HepG2 (cell line): ENCODE results near the gene SLC5A10. TPM values are rescaled to one million over a fixed set of nuclear protein-coding genes. Genes with fewer than 3 reads are reported as not detected.
A peak's percentile ranks its signal among the peaks of the same experiment; 100 is the strongest.

Source experiments
- AHR ChIP-seq: IDR thresholded peaks from 2 replicates; pipeline ENCODE4 v1.6.1; 2018; ENCODE audit warnings: missing genetic modification reagents, missing compliant biosample characterization
- EHMT2 ChIP-seq: fragments of 200-600 bp; sonication (generic); IDR thresholded peaks from 2 replicates; pipeline ENCODE4 v1.7.0; 2017; ENCODE audit warnings: antibody characterized with exemption, low read depth, low read length, borderline replicate concordance
- GATAD2A ChIP-seq: IDR thresholded peaks from 2 replicates; pipeline ENCODE4 v1.6.1; 2016
- HNRNPLL ChIP-seq: fragments of 200-400 bp; formaldehyde crosslinking; IDR thresholded peaks from 2 replicates; pipeline ENCODE4 v1.6.1; 2017; ENCODE audit warnings: mild to moderate bottlenecking, low read depth, low read length; ENCODE audit not compliant: poor library complexity, severe bottlenecking
- KDM4B ChIP-seq: sonication (generic); formaldehyde crosslinking; IDR thresholded peaks from 2 replicates; pipeline ENCODE4 v1.4.0; 2020; ENCODE audit warnings: missing genetic modification reagents
- NFYB ChIP-seq: sonication (generic); formaldehyde crosslinking; IDR thresholded peaks from 2 replicates; pipeline ENCODE4 v1.4.0; 2020; ENCODE audit warnings: missing genetic modification reagents
- POLR2A ChIP-seq, 2 experiments: IDR thresholded peaks; 2 replicates each; pipeline ENCODE4 v1.6.1; 2011; ENCODE audit warnings: low read depth in 2 of 2, low read length in 2 of 2, mild to moderate bottlenecking in 1 of 2, moderate library complexity in 1 of 2; ENCODE audit not compliant: insufficient read depth in 1 of 2
- RARG ChIP-seq: sonication (generic); formaldehyde crosslinking; IDR thresholded peaks from 2 replicates; pipeline ENCODE4 v1.4.0; 2020; ENCODE audit warnings: low read depth, mild to moderate bottlenecking, missing genetic modification reagents
- TGIF2 ChIP-seq: IDR thresholded peaks from 2 replicates; pipeline ENCODE4 v1.6.1; 2016; ENCODE audit warnings: control low read depth, missing compliant biosample characterization
- THAP11 ChIP-seq: IDR thresholded peaks from 2 replicates; pipeline ENCODE4 v1.6.1; 2016; ENCODE audit warnings: missing biosample characterization, missing genetic modification reagents
- XRCC5 ChIP-seq: fragments of 200-400 bp; formaldehyde crosslinking; optimal IDR thresholded peaks from 2 replicates; pipeline ENCODE3; 2017; ENCODE audit warnings: mild to moderate bottlenecking, low read length
- ZFP37 ChIP-seq: sonication (generic); formaldehyde crosslinking; IDR thresholded peaks from 2 replicates; pipeline ENCODE4 v1.4.0; 2020; ENCODE audit warnings: missing genetic modification reagents, borderline replicate concordance
- ZFP90 ChIP-seq: sonication (generic); formaldehyde crosslinking; IDR thresholded peaks from 2 replicates; pipeline ENCODE4 v1.8.0; 2022; ENCODE audit warnings: missing genetic modification reagents, mild to moderate bottlenecking, inconsistent platforms, borderline replicate concordance
- polyA plus RNA-seq, 8 experiments: library from polyadenylated mRNA; depleted of rRNA in 3 of 8; stranded (reverse) in 7 of 8; unstranded in 1 of 8; fragments of >200 nt; fragmentation: Illumina TruSeq in 4 of 8; extraction: Trizol in 4 of 8; gene quantifications; 2 replicates each; pipeline versions ENCODE4 v1.2.1 to v1.2.3, GENCODE V29; 2011 to 2016; ENCODE audit warnings: low read depth in 4 of 8, missing spikeins in 1 of 8, mixed read lengths in 1 of 8; ENCODE audit not compliant: insufficient read depth in 1 of 8
- total RNA-seq, 5 experiments: library from RNA; depleted of rRNA; stranded (reverse); fragments of >200 nt; fragmentation: Illumina TruSeq; extraction: Trizol; gene quantifications; 2 replicates each; pipeline ENCODE4 v1.2.3, GENCODE V29; 2016; ENCODE audit warnings: low read depth in 1 of 5
- TF ChIP-seq, protein P1 (sequence below): sonication (generic); formaldehyde crosslinking; IDR thresholded peaks from 2 replicates; pipeline ENCODE4 v1.5.0; 2020; ENCODE audit warnings: mild to moderate bottlenecking, missing genetic modification reagents, moderate library complexity
- TF ChIP-seq, protein P2 (sequence below): sonication (generic); formaldehyde crosslinking; IDR thresholded peaks from 2 replicates; pipeline ENCODE4 v1.4.0; 2020; ENCODE audit warnings: mild to moderate bottlenecking, missing genetic modification reagents
- TF ChIP-seq, protein P3 (sequence below): sonication (generic); formaldehyde crosslinking; IDR thresholded peaks from 2 replicates; pipeline ENCODE4 v1.4.0; 2020; ENCODE audit warnings: missing genetic modification reagents
- TF ChIP-seq, protein P4 (sequence below): sonication (generic); formaldehyde crosslinking; IDR thresholded peaks from 2 replicates; pipeline ENCODE4 v1.8.1; 2022; ENCODE audit warnings: low read depth, mild to moderate bottlenecking, missing genetic modification reagents
- TF ChIP-seq, protein P5 (sequence below): sonication (generic); formaldehyde crosslinking; IDR thresholded peaks from 2 replicates; pipeline ENCODE4 v1.4.0; 2020; ENCODE audit warnings: missing genetic modification reagents
- TF ChIP-seq, protein P6 (sequence below): sonication (generic); formaldehyde crosslinking; IDR thresholded peaks from 2 replicates; pipeline ENCODE4 v1.8.1; 2023; ENCODE audit warnings: missing genetic modification reagents, inconsistent platforms, borderline replicate concordance

The SLC5A10 gene
- total and polyA plus RNA-seq, 2 of the 13 experiments (the other 11 are each of a cell fraction or from before 2014, with no cell fraction given), result 0.05 TPM; not detected in 1

DNA sequence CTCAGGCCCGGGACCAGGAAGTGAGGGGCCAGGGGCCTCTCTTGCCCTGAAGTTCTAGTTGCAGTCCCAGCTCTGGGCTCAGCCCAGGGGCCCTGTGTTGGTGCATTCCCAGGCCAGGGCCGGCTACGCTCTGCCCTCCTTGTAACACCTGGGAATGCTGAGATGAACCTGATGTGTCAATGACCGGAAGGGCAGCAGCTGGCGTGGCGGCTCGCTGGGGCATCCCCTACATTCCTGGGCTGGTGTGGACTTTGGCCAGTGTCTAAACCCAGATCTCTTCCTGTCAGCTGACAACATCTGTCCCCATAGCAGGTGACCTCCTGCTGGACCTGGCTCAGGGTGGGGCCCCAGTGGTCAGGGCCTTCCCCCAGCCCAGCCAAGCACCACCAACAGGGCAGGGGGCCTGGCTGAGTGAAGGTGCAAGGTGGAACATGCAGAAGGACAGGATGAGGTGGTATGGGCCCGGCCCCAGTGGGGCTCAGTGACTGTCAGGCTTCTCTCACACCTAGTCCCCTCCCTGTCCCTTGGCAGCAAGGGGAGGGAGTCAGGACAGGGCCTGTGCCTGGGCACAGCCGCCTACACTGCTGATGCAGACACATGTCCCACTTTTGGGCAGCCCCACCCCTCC, 36.7 kb downstream of the SLC5A10 start (continued):
- TF ChIP-seq, protein P1, sequence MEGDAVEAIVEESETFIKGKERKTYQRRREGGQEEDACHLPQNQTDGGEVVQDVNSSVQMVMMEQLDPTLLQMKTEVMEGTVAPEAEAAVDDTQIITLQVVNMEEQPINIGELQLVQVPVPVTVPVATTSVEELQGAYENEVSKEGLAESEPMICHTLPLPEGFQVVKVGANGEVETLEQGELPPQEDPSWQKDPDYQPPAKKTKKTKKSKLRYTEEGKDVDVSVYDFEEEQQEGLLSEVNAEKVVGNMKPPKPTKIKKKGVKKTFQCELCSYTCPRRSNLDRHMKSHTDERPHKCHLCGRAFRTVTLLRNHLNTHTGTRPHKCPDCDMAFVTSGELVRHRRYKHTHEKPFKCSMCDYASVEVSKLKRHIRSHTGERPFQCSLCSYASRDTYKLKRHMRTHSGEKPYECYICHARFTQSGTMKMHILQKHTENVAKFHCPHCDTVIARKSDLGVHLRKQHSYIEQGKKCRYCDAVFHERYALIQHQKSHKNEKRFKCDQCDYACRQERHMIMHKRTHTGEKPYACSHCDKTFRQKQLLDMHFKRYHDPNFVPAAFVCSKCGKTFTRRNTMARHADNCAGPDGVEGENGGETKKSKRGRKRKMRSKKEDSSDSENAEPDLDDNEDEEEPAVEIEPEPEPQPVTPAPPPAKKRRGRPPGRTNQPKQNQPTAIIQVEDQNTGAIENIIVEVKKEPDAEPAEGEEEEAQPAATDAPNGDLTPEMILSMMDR (CRISPR knock-in tag), result peak; percentile 41
- peak; percentile 28; the same call in 1 of the 2 replicates for TF ChIP-seq NFYB (CRISPR knock-in tag)
- TF ChIP-seq AHR (CRISPR knock-in tag), result peak; percentile 73; the same call in 1 of the 2 replicates
- peak; percentile 52 for TF ChIP-seq HNRNPLL
- peak; percentile 97 for TF ChIP-seq GATAD2A (CRISPR knock-in tag)
- TF ChIP-seq XRCC5, result peak; percentile 66
- TF ChIP-seq, protein P2, sequence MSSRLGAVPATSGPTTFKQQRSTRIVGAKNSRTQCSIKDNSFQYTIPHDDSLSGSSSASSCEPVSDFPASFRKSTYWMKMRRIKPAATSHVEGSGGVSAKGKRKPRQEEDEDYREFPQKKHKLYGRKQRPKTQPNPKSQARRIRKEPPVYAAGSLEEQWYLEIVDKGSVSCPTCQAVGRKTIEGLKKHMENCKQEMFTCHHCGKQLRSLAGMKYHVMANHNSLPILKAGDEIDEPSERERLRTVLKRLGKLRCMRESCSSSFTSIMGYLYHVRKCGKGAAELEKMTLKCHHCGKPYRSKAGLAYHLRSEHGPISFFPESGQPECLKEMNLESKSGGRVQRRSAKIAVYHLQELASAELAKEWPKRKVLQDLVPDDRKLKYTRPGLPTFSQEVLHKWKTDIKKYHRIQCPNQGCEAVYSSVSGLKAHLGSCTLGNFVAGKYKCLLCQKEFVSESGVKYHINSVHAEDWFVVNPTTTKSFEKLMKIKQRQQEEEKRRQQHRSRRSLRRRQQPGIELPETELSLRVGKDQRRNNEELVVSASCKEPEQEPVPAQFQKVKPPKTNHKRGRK (CRISPR knock-in tag), result no peak
- no peak for TF ChIP-seq POLR2A (IDR thresholded peaks at IDR 0.05; ENCODE audit: insufficient read depth in 1 of 2, low read depth in 2 of 2, low read length in 2 of 2)
- peak; percentile 65; the same call in 1 of the 2 replicates for TF ChIP-seq ZFP37 (CRISPR knock-in tag)
- TF ChIP-seq, protein P3, sequence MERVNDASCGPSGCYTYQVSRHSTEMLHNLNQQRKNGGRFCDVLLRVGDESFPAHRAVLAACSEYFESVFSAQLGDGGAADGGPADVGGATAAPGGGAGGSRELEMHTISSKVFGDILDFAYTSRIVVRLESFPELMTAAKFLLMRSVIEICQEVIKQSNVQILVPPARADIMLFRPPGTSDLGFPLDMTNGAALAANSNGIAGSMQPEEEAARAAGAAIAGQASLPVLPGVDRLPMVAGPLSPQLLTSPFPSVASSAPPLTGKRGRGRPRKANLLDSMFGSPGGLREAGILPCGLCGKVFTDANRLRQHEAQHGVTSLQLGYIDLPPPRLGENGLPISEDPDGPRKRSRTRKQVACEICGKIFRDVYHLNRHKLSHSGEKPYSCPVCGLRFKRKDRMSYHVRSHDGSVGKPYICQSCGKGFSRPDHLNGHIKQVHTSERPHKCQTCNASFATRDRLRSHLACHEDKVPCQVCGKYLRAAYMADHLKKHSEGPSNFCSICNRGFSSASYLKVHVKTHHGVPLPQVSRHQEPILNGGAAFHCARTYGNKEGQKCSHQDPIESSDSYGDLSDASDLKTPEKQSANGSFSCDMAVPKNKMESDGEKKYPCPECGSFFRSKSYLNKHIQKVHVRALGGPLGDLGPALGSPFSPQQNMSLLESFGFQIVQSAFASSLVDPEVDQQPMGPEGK (CRISPR knock-in tag), result peak; percentile 99
- TF ChIP-seq, protein P4, sequence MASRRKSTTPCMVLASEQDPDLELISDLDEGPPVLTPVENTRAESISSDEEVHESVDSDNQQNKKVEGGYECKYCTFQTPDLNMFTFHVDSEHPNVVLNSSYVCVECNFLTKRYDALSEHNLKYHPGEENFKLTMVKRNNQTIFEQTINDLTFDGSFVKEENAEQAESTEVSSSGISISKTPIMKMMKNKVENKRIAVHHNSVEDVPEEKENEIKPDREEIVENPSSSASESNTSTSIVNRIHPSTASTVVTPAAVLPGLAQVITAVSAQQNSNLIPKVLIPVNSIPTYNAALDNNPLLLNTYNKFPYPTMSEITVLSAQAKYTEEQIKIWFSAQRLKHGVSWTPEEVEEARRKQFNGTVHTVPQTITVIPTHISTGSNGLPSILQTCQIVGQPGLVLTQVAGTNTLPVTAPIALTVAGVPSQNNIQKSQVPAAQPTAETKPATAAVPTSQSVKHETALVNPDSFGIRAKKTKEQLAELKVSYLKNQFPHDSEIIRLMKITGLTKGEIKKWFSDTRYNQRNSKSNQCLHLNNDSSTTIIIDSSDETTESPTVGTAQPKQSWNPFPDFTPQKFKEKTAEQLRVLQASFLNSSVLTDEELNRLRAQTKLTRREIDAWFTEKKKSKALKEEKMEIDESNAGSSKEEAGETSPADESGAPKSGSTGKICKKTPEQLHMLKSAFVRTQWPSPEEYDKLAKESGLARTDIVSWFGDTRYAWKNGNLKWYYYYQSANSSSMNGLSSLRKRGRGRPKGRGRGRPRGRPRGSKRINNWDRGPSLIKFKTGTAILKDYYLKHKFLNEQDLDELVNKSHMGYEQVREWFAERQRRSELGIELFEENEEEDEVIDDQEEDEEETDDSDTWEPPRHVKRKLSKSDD, result peak; percentile 90
- no peak for TF ChIP-seq RARG (CRISPR knock-in tag)
- TF ChIP-seq, protein P5, sequence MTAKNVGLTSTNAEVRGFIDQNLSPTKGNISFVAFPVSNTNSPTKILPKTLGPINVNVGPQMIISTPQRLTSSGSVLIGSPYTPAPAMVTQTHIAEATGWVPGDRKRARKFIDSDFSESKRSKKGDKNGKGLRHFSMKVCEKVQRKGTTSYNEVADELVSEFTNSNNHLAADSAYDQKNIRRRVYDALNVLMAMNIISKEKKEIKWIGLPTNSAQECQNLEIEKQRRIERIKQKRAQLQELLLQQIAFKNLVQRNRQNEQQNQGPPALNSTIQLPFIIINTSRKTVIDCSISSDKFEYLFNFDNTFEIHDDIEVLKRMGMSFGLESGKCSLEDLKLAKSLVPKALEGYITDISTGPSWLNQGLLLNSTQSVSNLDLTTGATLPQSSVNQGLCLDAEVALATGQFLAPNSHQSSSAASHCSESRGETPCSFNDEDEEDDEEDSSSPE (CRISPR knock-in tag), result peak; percentile 74
- TF ChIP-seq KDM4B (CRISPR knock-in tag), result peak; percentile 96
- TF ChIP-seq TGIF2 (CRISPR knock-in tag), result peak; percentile 98
- no peak for TF ChIP-seq EHMT2
- TF ChIP-seq THAP11 (CRISPR knock-in tag), result peak; percentile 82
- TF ChIP-seq ZFP90 (CRISPR knock-in tag), result peak; percentile 96
- TF ChIP-seq, protein P6, sequence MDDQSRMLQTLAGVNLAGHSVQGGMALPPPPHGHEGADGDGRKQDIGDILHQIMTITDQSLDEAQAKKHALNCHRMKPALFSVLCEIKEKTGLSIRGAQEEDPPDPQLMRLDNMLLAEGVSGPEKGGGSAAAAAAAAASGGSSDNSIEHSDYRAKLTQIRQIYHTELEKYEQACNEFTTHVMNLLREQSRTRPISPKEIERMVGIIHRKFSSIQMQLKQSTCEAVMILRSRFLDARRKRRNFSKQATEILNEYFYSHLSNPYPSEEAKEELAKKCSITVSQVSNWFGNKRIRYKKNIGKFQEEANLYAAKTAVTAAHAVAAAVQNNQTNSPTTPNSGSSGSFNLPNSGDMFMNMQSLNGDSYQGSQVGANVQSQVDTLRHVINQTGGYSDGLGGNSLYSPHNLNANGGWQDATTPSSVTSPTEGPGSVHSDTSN (CRISPR knock-in tag), result no peak
